ENCODE results near the gene USP40.

The USP40 gene

DNA sequence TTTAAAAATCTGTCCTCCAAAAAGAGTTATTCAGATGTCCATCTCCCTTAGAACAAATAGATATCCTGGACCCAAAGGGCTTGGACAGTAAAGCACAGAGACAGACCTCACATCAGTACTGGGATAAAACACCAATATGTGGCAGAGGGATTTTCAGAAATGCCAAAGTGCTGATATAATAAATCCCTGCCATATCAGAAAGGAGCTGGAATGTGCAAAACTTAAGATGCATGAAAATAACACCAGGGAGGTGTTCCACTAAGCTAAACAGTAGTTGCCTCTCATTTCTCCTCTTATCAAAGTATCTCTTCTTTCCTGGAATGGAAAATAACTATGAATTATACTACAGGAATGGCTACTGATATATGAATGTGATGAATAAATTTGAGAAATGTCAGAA lies 13.2 kb downstream of the USP40 start:
- H3K27me3 ChIP-seq (ENCODE audit: low read depth, low read length): no peaks in the 10 kb centered on the region
- peaks cover 34 to 52% of the 10 kb centered on the region in 2 donors for H3K36me3 ChIP-seq (ENCODE audit: control insufficient read depth in 1 of 2, insufficient read depth in 2 of 2, low read length in 2 of 2)
- no peaks in the 10 kb centered on the region for H3K9me3 ChIP-seq (ENCODE audit: control insufficient read depth in 1 of 2, low read length in 2 of 2)
- no peaks in the 10 kb centered on the region for H3K4me1 ChIP-seq (ENCODE audit: control insufficient read depth in 1 of 2, insufficient read depth in 2 of 2, low read length in 2 of 2)
- no peak overlapping the region for H3K27ac ChIP-seq (ENCODE audit: low read length)
- no peak overlapping the region for H3K4me3 ChIP-seq (ENCODE audit: low read depth in 1 of 2, low read length in 2 of 2)

DNA sequence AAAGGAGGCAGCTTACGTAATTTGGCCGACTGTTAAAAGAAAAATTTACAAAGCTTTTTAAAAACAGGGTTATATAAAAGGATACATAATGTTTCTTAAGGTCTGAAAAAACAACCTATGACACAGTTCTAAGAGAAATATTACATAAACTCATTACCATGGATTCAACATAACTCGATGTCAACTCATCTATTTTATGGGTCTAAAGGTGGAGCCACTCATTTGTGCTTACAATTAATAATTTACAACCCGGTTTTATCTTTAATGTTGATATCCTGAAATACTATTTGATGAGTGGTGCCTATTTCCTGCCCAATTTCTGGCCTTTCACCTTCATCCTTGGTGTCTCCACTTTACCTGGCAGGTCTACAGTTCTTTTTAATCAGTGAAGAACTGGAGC lies 15.1 kb downstream of the USP40 start:
- no peak overlapping the region for H3K4me3 ChIP-seq (ENCODE audit: low read depth in 1 of 2, low read length in 2 of 2)
- H3K27ac ChIP-seq (ENCODE audit: low read length): no peak overlapping the region
- no peaks in the 10 kb centered on the region for H3K4me1 ChIP-seq (ENCODE audit: control insufficient read depth in 1 of 2, insufficient read depth in 2 of 2, low read length in 2 of 2)
- H3K36me3 ChIP-seq (ENCODE audit: control insufficient read depth in 1 of 2, insufficient read depth in 2 of 2, low read length in 2 of 2): peaks cover 38 to 55% of the 10 kb centered on the region in 2 donors
- no peaks in the 10 kb centered on the region for H3K9me3 ChIP-seq (ENCODE audit: control insufficient read depth in 1 of 2, low read length in 2 of 2)
- no peaks in the 10 kb centered on the region for H3K27me3 ChIP-seq (ENCODE audit: low read depth, low read length)

- no peak overlapping the region for H3K27ac ChIP-seq (ENCODE audit: low read length)
- no peaks in the 10 kb centered on the region for H3K4me1 ChIP-seq (ENCODE audit: control insufficient read depth in 1 of 2, insufficient read depth in 2 of 2, low read length in 2 of 2)
- H3K27me3 ChIP-seq (ENCODE audit: low read depth, low read length): no peaks in the 10 kb centered on the region
- no peaks in the 10 kb centered on the region for H3K9me3 ChIP-seq (ENCODE audit: control insufficient read depth in 1 of 2, low read length in 2 of 2)
- H3K4me3 ChIP-seq (ENCODE audit: low read depth in 1 of 2, low read length in 2 of 2): no peak overlapping the region
- H3K36me3 ChIP-seq (ENCODE audit: control insufficient read depth in 1 of 2, insufficient read depth in 2 of 2, low read length in 2 of 2): peaks cover 32 to 66% of the 10 kb centered on the region in 2 donors
Observed at GRCh38 chr2:233546774-233547173, 19.8 kb downstream of the USP40 start.

DNA sequence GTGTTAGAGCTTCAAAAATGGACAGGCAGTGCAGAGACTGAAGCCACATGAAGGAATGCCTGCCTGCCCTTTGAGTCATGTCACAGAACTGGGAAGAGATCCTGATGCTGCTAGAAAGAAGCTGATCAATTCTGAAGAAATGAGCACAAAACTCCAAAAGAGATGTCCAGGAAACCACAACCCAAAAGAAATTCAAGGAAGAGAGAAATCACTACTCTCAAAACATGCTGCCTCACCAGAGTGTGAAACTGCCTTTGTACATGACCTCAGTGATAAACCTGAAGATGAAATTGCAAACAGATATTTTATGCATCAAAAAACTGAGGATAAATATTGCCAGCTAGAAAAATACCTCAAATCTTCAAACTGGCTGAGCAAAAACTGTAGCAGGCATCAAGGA lies 20.5 kb downstream of the USP40 start:
- H3K27me3 ChIP-seq (ENCODE audit: low read depth, low read length): no peaks in the 10 kb centered on the region
- peaks cover 26 to 59% of the 10 kb centered on the region in 2 donors for H3K36me3 ChIP-seq (ENCODE audit: control insufficient read depth in 1 of 2, insufficient read depth in 2 of 2, low read length in 2 of 2)
- H3K9me3 ChIP-seq (ENCODE audit: control insufficient read depth in 1 of 2, low read length in 2 of 2): no peaks in the 10 kb centered on the region
- H3K27ac ChIP-seq (ENCODE audit: low read length): no peak overlapping the region
- H3K4me3 ChIP-seq (ENCODE audit: low read depth in 1 of 2, low read length in 2 of 2): no peak overlapping the region
- no peaks in the 10 kb centered on the region for H3K4me1 ChIP-seq (ENCODE audit: control insufficient read depth in 1 of 2, insufficient read depth in 2 of 2, low read length in 2 of 2)

DNA sequence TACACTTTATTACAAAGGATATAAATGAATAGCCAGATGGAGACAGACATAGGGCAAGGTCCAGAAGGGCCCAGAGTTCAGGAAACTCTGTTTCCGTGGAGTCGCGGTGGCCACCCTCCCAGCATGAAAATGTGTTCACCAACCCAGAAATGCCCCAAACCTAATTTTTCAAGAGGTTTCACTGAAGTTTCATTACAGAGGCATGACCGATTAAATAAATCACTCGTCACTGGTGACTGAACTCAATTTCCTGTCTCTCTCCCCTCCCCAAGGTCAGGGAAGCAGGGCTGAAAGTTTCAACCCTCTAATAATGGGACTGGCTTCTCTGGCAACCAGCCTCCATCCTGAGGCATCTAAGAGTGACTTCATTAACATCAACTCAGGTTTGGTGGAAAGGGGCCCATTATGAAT lies 22.4 kb downstream of the USP40 start:
- Histone ChIP-seq H3K4me3 (ENCODE audit: low read depth in 1 of 2, low read length in 2 of 2) (no peak overlapping the region), H3K27ac (ENCODE audit: low read length) (no peak overlapping the region), H3K4me1 (ENCODE audit: control insufficient read depth in 1 of 2, insufficient read depth in 2 of 2, low read length in 2 of 2) (no peaks in the 10 kb centered on the region), H3K9me3 (ENCODE audit: control insufficient read depth in 1 of 2, low read length in 2 of 2) (no peaks in the 10 kb centered on the region), H3K36me3 (ENCODE audit: control insufficient read depth in 1 of 2, insufficient read depth in 2 of 2, low read length in 2 of 2) (peaks cover 20 to 59% of the 10 kb centered on the region in 2 donors), H3K27me3 (ENCODE audit: low read depth, low read length) (no peaks in the 10 kb centered on the region)

GRCh38 chr2:233542507-233542906 lies 24.1 kb downstream of the USP40 start:
- H3K4me1 ChIP-seq (ENCODE audit: control insufficient read depth in 1 of 2, insufficient read depth in 2 of 2, low read length in 2 of 2): no peaks in the 10 kb centered on the region
- H3K27me3 ChIP-seq (ENCODE audit: low read depth, low read length): no peaks in the 10 kb centered on the region
- no peak overlapping the region for H3K27ac ChIP-seq (ENCODE audit: low read length)
- no peak overlapping the region for H3K4me3 ChIP-seq (ENCODE audit: low read depth in 1 of 2, low read length in 2 of 2)
- H3K36me3 ChIP-seq (ENCODE audit: control insufficient read depth in 1 of 2, insufficient read depth in 2 of 2, low read length in 2 of 2): peaks cover 10 to 54% of the 10 kb centered on the region in 2 donors
- no peaks in the 10 kb centered on the region for H3K9me3 ChIP-seq (ENCODE audit: control insufficient read depth in 1 of 2, low read length in 2 of 2)

GRCh38 chr2:233538741-233539140 lies 27.8 kb downstream of the USP40 start:
- Histone ChIP-seq H3K27ac (ENCODE audit: low read length) (no peak overlapping the region), H3K4me3 (ENCODE audit: low read depth in 1 of 2, low read length in 2 of 2) (no peak overlapping the region), H3K36me3 (ENCODE audit: control insufficient read depth in 1 of 2, insufficient read depth in 2 of 2, low read length in 2 of 2) (peaks cover 10 to 42% of the 10 kb centered on the region in 2 donors), H3K4me1 (ENCODE audit: control insufficient read depth in 1 of 2, insufficient read depth in 2 of 2, low read length in 2 of 2) (no peaks in the 10 kb centered on the region), H3K9me3 (ENCODE audit: control insufficient read depth in 1 of 2, low read length in 2 of 2) (no peaks in the 10 kb centered on the region), H3K27me3 (ENCODE audit: low read depth, low read length) (no peaks in the 10 kb centered on the region)

- Histone ChIP-seq H3K36me3 (ENCODE audit: control insufficient read depth in 1 of 2, insufficient read depth in 2 of 2, low read length in 2 of 2) (peaks cover 10 to 39% of the 10 kb centered on the region in 2 donors), H3K27me3 (ENCODE audit: low read depth, low read length) (no peaks in the 10 kb centered on the region), H3K4me1 (ENCODE audit: control insufficient read depth in 1 of 2, insufficient read depth in 2 of 2, low read length in 2 of 2) (no peaks in the 10 kb centered on the region), H3K4me3 (ENCODE audit: low read depth in 1 of 2, low read length in 2 of 2) (no peak overlapping the region), H3K27ac (ENCODE audit: low read length) (no peak overlapping the region), H3K9me3 (ENCODE audit: control insufficient read depth in 1 of 2, low read length in 2 of 2) (no peaks in the 10 kb centered on the region)
Observed at GRCh38 chr2:233535271-233535670, 31.3 kb downstream of the USP40 start.

DNA sequence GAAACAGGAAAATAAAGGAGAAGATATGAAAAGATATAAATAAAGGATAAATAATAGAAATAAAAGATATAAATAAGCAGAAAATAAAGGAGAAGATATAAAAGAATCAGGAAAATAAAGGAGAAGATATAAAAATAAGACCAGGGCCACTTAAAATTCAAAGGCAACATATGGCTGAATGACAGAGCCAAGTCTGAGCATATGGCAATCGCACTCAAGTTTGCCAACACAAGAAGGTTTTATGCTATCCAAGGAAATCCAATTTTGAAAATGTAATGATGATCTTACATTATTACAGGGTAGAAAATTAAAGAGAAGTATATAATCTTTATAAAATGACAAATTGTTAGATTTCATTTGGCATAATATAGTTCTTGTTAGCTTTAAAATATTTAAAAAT lies 33.6 kb downstream of the USP40 start:
- Histone ChIP-seq H3K4me1 (ENCODE audit: control insufficient read depth in 1 of 2, insufficient read depth in 2 of 2, low read length in 2 of 2) (no peaks in the 10 kb centered on the region), H3K36me3 (ENCODE audit: control insufficient read depth in 1 of 2, insufficient read depth in 2 of 2, low read length in 2 of 2) (peaks cover 14 to 40% of the 10 kb centered on the region in 2 donors), H3K4me3 (ENCODE audit: low read depth in 1 of 2, low read length in 2 of 2) (no peak overlapping the region), H3K27me3 (ENCODE audit: low read depth, low read length) (no peaks in the 10 kb centered on the region), H3K27ac (ENCODE audit: low read length) (no peak overlapping the region), H3K9me3 (ENCODE audit: control insufficient read depth in 1 of 2, low read length in 2 of 2) (no peaks in the 10 kb centered on the region)

DNA sequence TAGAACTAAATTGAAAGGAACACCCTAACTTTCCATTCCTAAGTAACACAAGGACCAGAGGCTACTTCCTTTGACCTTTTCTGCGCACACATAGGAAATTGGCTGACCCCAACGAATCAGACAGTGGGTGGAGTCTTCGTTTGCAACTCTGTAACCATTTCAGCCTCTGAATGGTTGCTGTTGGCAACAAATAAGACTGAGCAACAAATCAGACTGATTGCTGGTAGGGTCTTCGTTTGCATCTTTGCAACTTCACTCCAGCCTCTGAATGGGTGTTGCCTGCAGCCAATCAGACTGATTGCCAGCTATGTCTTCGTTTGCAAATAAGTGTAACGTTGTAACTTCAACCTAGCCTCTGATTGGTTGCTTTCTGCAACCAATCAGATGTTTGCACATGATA lies 34.6 kb downstream of the USP40 start:
- H3K4me3 ChIP-seq (ENCODE audit: low read depth in 1 of 2, low read length in 2 of 2): no peak overlapping the region
- H3K9me3 ChIP-seq (ENCODE audit: control insufficient read depth in 1 of 2, low read length in 2 of 2): no peaks in the 10 kb centered on the region
- no peaks in the 10 kb centered on the region for H3K27me3 ChIP-seq (ENCODE audit: low read depth, low read length)
- no peaks in the 10 kb centered on the region for H3K4me1 ChIP-seq (ENCODE audit: control insufficient read depth in 1 of 2, insufficient read depth in 2 of 2, low read length in 2 of 2)
- H3K27ac ChIP-seq (ENCODE audit: low read length): no peak overlapping the region
- peaks cover 14 to 39% of the 10 kb centered on the region in 2 donors for H3K36me3 ChIP-seq (ENCODE audit: control insufficient read depth in 1 of 2, insufficient read depth in 2 of 2, low read length in 2 of 2)

GRCh38 chr2:233530381-233530780 lies 36.2 kb downstream of the USP40 start:
- Histone ChIP-seq H3K27ac (ENCODE audit: low read length) (no peak overlapping the region), H3K27me3 (ENCODE audit: low read depth, low read length) (no peaks in the 10 kb centered on the region), H3K4me3 (ENCODE audit: low read depth in 1 of 2, low read length in 2 of 2) (no peak overlapping the region), H3K9me3 (ENCODE audit: control insufficient read depth in 1 of 2, low read length in 2 of 2) (no peaks in the 10 kb centered on the region), H3K4me1 (ENCODE audit: control insufficient read depth in 1 of 2, insufficient read depth in 2 of 2, low read length in 2 of 2) (no peaks in the 10 kb centered on the region), H3K36me3 (ENCODE audit: control insufficient read depth in 1 of 2, insufficient read depth in 2 of 2, low read length in 2 of 2) (peaks cover 14 to 44% of the 10 kb centered on the region in 2 donors)

DNA sequence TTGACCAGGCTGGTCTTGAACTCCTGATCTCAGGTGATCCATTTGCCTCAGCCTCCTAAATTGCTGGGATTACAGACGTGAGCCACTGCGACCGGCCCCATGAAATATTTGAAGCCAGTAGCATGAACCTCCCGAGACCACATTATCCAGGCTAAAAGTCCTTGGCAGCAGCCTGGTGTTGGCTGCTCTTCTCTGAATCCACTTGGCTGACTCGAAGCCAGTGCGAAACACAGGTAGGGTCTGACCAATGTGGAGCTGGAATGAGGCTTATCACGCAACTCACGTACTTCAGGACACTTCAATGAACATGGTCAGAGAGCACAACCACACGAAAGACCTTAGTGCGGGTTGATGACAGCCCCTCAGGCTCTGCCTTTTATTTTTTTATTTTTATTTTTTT lies 38.4 kb downstream of the USP40 start:
- Histone ChIP-seq H3K9me3 (ENCODE audit: control insufficient read depth in 1 of 2, low read length in 2 of 2) (no peaks in the 10 kb centered on the region), H3K4me3 (ENCODE audit: low read depth in 1 of 2, low read length in 2 of 2) (no peak overlapping the region), H3K27me3 (ENCODE audit: low read depth, low read length) (no peaks in the 10 kb centered on the region), H3K4me1 (ENCODE audit: control insufficient read depth in 1 of 2, insufficient read depth in 2 of 2, low read length in 2 of 2) (no peaks in the 10 kb centered on the region), H3K27ac (ENCODE audit: low read length) (no peak overlapping the region), H3K36me3 (ENCODE audit: control insufficient read depth in 1 of 2, insufficient read depth in 2 of 2, low read length in 2 of 2) (peaks cover 6 to 30% of the 10 kb centered on the region in 2 donors)
